Measurements from ENCODE around the gene DCC.

- no peak for TF ChIP-seq EZH2 (IDR thresholded peaks at IDR 0.05; ENCODE audit: low read depth, unreplicated experiment)
- TF ChIP-seq CTCF (conservative IDR thresholded peaks at IDR 0.05; ENCODE audit: low read depth in 2 of 2) = no peak
- no peak for TF ChIP-seq CREB1 (CRISPR knock-in tag; IDR thresholded peaks at IDR 0.05; ENCODE audit: low read depth)
- no peak for TF ChIP-seq EZH2phosphoT487 (IDR thresholded peaks at IDR 0.05; ENCODE audit: unreplicated experiment)
- TF ChIP-seq STAT1 (IDR thresholded peaks at IDR 0.05; ENCODE audit: unreplicated experiment) = no peak
- no peak for TF ChIP-seq JUNB (IDR thresholded peaks at IDR 0.05; ENCODE audit: unreplicated experiment)
- no peak for TF ChIP-seq POLR2AphosphoS5 (IDR thresholded peaks at IDR 0.05; ENCODE audit: low read depth)
- no peak for TF ChIP-seq REST (IDR thresholded peaks at IDR 0.05; ENCODE audit: unreplicated experiment)
- no peak for TF ChIP-seq ETS1 (IDR thresholded peaks at IDR 0.05)
- TF ChIP-seq ZNF331 (CRISPR knock-in tag; IDR thresholded peaks at IDR 0.05; ENCODE audit: low read depth) = no peak
These were observed 774.4 kb downstream of the DCC start for GRCh38 chr18:53114441-53114840.

Data from GM23338 (cell line).